GM18858 (cell line): ENCODE measurements around the gene STAM.
"Not testable (repeated sequence)": the region's sequence is repeated elsewhere in the genome, so short reads cannot be mapped to it uniquely, and the experiment has no call there.

ENCODE experiments used
- ATAC-seq: cut with Tn5 transposase; IDR thresholded peaks from one replicate; pipeline ENCODE4 v1.9.1; 2021; ENCODE audit not compliant: unreplicated experiment

STAM gene

DNA sequence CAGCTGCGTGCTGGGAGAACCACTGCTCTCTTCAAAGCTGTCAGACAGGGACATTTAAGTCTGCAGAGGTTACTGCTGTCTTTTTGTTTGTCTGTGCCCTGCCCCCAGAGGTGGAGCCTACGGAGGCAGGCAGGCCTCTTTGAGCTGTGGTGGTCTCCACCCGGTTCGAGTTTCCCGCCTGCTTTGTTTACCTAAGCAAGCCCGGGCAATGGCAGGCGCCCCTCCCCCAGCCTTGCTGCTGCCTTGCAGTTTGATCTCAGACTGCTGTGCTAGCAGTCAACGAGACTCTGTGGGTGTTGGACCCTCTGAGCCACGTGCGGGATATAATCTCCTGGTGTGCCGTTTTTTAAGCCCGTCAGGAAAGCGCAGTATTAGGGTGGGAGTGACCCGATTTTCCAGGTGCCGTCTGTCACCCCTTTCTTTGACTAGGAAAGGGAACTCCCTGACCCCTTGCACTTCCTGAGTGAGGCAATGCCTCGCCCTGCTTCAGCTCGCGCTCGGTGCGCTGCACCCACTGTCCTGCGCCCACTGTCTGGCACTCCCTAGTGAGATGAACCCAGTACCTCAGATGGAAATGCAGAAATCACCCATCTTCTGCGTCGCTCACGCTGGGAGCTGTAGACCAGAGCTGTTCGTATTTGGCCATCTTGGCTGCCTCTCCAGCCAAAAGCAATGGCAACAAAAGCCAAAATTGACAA, 78.5 kb downstream of the STAM start:
- not testable (repeated sequence) for ATAC-seq

DNA sequence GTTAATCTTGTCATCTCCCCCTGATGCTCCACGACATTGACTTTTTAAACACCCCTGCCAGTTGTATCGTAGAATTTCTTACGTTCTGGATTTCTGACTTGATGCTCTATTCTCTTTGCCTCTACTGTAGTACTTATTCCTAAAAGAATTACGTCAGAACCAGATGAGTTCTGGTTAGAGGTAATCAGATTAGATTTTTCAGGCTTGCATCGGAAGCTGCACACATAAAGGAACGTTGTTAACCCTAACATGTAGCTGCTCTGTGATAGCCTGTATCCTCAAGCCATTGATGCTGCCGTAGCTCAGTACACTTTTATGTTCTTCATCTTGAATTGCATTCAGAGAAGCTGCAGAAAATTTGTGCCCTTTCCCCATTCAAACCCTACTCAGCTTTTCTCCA, 81.8 kb downstream of the STAM start:
- no peak for ATAC-seq

DNA sequence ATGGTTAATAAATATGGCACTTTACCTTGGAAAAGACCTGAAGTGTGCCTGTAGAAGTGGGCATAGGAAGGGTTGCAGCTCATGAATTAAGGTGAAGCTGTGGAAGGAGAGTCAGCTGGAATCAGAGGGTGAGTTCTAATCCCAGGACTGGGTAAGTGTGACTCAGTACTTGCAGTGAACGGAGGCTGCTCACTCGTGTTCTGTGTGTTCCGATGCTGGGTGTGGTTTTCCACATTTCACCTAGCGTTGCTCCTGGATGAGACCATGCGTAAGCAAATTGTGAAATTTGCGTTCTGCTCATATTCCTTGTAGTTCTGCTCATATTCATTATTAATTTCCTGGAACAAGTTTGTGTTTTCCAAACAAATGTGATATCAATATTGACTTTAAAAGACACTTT, 85.7 kb downstream of the STAM start:
- no peak for ATAC-seq

DNA sequence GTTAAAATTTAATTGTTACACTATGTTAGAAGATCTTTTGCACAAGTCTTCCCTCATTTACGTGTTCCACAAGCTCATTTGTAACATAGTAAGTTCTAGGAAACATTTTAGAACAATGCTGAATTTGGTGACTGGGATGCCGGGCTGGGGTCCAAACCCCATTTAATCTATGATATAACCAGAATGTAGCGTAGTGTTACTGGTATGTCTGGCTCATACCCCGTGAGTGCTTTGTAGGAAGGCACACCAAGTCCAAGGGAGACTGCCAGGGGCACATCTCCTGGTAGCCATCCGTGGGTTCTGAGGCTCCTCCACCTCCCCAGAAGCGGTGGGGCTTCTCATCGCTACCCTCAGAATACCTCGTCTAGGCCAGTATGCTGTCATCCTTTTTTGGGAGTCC, 86.7 kb downstream of the STAM start:
- no peak for ATAC-seq

DNA sequence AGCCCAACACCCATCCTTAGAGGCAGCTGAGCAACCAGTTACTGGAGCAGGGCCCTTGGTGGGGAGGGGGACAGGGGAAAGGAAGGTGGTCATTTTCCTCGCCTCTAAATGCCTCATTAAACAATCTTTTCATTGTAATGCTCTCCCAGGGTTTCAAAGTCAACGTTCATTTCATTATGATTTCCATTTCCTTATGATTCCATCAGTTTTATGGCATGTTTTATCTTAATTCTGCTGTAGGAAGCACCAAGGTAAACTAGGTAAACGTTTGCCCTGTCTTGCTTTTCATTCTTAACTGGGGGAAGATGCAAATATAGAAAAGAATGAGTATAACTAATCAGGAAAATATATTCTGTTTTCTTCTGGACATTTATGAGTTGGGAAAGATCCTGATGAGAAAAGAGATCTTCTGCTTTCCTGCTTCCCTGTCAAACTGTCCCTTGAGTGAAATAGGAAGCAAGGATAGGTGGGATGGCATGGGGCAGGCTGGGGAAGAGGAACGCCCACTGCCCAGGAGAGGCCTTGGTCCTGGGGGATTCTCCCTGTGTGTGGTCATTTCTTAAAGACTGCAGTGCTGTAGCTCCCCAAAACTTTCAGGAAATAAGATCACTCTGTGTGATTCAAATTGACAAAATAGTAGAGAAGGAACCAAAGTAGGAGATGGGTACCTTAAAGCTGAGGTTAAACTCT, 87.5 kb downstream of the STAM start:
- ATAC-seq = no peak

DNA sequence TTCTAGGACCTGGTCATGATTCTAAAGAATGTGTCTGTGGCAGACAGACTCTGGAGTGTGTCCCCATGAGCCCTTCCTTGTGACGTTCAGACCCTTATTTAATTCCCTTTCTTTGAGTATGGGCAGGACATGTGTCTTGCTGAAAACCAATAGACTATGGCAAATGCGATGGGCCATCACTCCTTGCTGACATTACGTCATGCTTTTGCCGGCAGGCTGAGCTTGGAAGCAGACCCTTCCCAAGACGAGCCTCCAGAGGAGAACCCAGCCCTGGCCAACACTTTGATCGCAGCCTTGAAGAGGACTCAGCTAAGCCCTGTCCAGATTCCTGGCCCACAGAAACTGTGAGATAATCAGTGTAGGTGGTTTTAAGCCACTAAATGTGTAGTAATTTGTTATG, 89.7 kb downstream of the STAM start:
- no peak for ATAC-seq

DNA sequence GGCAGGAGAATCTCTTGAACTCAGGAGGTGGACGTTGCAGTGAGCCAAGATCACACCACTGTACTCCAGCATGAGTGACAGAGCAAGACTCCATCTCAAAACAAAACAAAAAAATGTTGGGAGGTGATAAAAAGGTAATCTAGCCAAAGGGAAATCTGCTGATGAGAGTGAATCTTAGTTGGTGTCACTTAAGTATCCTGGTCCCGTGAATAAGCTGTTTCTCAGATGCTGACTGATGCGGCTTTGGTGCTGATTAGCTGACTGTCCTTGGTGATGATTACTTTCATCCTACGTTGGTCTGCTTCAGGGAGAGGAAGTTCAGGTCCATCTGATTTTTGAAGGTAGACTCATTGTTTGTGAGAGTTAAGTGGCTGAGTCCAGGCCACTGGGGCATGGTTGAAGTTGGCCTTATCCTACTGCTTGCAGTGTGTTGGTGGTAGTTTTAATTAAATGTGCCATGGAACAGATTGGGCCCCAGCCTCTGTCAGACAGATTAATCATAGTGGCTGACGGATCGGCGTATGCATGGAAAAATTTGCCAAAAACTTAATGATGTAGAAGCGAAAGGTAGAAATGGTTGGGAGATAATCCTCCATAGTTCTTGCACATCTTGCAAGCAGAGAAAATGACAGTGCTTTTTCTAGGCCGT, 90.6 kb downstream of the STAM start:
- ATAC-seq = no peak

DNA sequence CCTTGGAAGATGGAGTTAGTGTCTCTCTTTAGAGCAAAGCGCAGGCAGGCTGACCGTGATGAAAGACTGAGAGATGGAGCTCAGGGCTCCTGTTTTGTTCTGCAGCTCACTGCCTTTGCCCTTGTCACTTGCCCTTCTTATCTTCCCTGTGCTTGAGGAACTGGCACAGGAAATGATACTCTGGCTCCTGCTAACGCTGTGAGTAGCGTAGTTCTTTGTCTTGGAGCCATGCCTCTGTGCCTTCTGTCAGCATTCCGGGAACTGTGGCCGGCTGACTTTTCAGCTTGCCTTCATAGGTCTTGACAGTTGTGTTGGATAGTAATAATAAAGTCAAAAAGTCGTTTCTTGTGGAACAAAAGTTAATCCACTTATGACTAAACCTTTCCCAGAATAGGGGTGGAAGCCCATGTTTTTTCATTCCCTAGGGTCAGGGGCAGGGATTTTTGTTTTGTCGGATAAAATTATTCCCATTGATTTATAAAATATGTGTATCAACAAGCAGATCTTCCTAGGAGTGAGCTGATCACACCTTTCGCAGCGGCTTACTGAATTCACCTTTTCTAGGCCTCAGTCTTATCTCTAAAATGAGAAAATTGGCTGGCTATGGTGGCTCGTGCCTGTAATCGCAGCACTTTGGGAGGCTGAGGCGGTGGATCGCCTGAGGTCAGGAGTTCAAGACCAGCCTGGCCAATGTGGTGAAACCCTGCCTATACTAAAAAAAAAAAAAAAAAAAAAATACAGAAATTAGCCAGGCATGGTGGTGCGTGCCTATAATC, 91.4 kb downstream of the STAM start:
- ATAC-seq = no peak

DNA sequence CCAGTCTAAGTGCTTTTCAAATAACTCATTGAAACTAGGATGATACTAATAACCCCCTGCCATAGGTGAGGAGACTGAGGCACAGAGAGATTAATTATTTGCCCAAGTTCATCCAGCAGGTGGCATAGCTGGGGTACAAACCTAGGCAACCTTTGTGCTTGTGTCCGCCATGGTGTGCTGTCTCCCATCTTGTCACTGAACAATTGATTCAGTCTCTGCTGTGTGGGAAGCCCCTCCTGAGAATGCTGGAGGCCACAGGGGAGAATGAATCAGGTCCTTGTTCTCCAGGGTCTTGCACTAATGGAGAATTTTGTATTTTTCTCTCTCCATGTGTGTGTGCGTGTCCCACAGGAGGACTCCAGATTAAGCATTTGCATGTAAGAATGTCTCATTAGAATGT, 92.3 kb downstream of the STAM start:
- ATAC-seq = no peak

DNA sequence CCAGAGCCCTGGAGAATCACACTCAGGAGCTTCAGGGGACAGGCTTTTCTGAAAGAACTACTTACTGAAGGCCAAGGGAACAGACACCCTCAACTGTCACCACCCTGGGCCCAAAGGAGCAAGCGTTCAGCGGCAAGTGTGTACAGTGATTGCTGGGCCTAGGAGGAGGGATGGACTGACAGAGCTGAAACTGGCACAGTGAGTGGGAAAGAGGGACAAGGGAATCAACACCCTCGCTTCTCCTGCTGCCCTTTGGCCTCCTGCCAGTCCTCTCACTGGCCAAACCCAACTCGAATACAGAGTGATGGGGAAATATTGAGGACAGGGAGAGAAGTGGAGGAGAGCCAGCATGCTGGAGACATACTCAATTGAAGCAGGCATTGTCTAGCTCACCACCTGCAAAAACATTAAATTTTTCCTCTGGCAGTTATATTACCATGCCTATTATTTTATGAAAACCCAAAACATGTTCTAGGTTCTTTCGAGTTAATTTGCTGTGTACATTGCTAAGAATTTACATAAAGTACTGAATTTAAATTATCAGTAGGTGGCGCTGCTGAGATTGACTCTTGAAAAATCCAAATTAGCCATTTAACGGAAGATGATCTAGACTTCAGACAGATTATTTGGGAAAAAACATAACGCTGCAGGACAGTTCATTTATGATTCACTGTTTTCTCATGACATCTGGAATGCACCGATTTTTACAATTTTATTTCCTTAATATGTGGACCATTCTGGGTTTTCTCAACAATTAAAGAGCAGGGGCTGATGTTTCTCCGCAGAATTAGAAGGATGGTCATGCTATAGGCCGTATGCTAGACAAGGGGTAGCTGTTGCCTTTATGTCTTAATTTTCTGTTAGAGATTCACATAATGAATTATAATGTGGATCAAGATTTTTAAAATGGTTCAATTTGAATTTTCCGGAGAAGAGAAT, 93.3 kb downstream of the STAM start:
- ATAC-seq = no peak

DNA sequence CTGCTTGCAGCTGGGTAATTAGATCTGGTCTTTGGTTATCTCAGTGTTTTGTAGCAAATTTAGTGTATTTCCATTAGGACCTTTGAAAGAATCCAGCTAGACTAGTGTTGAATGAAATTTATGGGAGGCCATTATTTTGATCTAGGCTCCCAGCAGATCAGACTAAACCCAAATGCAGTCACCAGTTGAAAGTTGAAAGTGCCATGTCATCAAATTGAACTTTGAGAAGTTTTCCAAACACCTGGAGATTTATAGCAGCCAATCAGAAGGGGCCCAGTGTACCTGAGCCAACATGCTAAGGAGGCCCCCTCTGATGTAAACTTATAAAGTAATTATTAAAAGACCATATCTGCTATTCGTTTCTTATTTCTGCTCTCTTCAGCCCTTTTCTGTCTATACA, 96.7 kb downstream of the STAM start:
- no peak for ATAC-seq

DNA sequence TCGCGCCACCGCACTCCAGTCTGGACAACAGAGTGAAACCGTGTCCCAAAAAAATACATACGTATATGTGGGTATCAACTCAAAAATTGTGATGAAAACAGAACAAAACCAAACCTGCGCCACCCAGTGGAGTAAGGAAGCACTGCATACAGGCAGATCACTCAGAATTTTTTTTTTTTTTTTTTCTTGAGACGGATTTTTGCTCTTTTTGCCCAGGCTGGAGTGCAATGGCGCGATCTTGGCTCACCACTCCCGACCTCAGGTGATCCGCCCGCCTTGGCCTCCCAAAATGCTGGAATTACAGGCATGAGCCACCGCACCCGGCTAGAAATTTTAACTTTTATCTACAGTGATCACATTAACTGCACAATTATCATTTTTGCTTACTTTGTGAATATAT, 99.0 kb downstream of the STAM start:
- no peak for ATAC-seq

DNA sequence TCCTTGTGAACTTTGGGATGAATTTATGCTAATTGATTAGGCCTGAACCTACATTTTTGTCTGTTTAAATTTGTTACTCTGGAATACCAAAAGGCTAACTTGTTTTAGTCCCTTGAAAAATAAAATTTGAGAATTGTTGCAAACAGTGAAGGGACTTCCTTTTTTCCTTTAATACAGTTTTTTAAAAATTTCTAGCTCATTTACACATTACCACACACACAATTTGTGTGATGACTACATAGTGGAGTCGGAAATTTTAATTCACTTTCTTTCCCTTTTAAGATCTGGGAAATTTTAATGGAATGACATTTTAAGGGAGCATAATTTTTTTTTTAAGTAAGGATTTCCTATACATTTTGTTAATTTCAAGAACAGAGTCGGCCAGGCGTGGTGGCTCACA, 99.5 kb downstream of the STAM start:
- ATAC-seq = no peak

DNA sequence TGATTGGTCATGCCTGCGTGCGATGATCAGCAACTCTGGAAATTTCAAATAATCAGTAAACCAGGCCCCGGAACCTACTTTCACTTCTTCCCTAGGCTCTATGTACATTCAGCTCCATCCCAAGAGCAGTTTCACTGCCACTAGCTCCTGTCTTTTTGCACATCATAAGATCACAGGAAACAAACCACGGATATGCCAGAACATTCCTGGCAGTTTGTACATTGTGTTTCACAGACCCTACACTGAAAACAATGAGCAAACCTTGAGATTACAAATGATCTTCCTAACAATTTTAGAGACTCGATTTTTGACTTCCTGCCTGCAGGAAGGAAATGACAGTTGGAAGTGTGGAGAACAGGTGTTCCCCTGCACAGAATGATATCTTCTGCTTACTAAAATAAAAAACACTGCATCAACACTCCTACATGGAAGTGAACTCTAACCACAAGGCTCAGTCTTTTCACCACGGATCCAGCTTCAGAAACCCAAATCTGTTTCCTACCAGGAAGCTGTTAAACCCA, 100.5 kb downstream of the STAM start:
- ATAC-seq = no peak

DNA sequence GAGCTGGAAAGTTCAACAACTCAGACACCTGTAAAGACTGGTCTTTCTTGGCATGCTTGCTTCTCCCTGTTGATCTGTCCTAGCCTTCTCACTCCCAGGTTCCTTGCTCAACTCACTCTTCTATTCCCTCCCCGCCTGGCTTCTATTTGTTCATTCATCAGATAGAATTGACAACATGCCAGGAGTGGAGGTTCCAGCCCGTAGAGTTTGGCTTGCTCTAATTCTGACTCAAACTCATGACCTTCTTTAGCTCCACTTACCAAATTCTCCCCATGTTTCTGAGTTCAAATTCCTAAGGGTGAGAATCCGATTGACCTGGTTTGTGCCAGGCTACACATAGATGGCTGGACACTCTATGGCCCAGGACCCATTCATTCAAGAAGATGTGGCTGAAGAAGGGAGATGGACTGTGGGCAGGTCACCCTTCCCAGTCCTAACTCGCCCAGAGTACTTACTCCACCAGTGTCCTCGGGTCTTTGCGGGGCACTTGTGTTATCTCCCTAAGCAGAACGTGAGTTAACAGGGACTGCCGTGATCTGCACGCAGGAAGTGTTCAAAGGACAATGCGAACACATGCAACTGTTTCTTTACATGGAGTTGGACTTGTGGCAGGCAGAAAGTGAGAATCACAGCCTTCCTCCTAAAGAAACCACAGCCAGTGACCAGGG, 104.1 kb downstream of the STAM start:
- no peak for ATAC-seq

DNA sequence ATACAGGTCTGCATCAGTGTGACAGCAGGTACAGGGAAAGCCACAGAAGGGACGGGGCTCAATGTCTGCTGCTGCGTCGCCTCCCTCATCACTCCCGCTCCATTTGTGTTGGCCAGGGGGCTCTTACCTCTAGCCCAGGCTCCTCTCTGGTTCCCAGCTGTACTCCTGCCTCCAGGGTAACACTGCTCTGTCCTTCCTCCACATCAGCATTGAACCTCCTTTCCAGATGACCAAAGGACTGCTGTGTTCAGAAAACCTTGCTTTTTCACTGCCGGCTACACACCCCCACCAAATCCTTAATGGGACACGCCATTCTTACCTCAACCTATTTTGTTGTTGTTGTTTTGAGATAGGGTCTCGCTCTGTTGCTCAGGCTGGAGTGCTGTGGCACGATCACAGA, 105.9 kb downstream of the STAM start:
- ATAC-seq = no peak

DNA sequence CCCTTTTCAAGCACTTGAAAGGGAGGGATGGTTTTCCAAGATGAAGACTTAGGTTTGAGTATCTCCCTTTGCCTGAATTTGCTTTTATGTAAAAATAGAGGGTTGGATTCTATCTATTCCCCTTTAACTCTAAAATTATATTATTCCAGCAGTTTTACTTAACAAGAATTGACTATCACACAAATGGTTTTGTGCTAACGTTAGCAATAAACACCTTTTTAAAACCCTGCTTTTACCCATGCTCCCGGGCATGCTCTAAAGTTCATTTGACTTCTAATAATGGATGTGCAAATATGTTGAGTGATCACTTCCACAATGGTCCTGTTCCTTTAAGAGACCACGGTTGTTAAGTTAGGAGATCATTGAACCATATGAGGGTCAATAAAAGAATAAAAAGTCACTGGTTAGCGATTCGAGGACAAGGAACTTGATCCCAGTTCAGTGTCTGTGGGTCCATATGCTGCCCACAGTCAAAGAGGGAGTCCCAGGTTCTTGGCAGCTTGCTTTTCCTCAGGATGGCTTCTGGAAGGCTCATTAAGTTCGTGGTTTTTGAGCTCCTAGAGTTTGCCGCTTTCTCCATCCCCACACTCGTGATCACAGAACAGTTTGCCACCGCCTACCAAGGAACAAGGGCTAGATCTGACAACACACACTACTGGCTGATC, 108.0 kb downstream of the STAM start, which contains the start of gene TMEM236:
TMEM236 (plus strand) TSS at position 421 of the 665 bp plus-strand sequence; CDS start at position 516, 95 bp downstream.
- ATAC-seq = no peak

DNA sequence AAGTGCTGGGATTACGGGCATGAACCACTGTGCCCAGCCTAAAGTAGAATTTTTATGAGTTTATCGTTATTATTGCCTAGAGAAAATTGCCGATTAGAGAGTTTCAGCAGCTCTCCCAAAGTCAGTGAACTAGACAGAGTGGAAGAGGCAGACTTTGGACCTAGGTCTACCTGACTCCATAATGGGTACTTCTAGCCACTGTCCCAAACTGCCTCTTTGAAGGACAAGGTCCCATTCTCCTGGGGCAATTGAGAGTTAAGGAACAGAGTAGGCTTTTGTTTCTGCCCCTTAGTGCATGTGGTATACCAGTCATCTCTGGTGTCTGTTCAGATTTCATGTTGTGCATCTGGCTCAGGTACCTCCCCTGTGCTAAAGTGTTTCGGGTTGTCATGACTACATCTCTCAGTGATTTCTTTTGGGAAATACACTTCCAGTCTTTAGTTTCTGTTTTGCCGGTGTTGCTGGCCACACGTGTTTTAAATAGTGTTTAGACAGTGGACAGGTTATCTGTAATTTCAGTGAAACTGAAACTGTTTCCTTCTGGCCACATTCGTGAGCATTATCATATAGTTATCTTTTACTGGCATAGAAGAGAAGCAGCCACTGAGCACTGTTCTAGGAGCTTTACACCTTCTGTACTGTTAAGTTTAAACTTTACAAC, 112.7 kb downstream of the STAM start:
- peak; percentile 95 for ATAC-seq

DNA sequence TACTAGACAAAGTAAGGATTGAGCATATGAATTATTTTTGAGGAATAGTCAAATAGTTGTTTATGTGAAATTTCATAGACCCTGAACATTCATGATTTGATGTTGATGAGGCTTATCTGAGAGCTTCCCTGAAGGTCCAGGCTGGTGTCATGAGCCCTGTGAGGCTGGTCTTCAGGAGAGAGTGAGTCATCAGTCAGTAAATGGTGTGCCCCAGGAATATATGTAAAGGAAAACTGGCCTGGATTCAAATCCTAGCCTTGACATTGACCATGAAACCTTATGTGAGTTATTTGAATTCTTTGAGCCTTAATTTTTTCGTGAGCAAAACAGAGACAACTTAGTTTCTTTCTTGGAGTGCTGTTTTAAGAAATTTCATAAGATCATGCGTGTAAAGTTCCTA, 114.2 kb downstream of the STAM start:
- ATAC-seq = no peak
